GM23248 (cell line): Measurements from ENCODE around the gene UFD1.

ENCODE experiments used
- EZH2 ChIP-seq: fragments of 200-600 bp; sonication (generic); IDR thresholded peaks from 2 replicates; pipeline ENCODE4 v1.6.1; 2018; ENCODE audit warnings: antibody characterized with exemption, mild to moderate bottlenecking; ENCODE audit not compliant: insufficient read depth, poor library complexity, severe bottlenecking
- EZH2phosphoT487 ChIP-seq: fragments of 200-600 bp; sonication (generic); IDR thresholded peaks from 2 replicates; pipeline ENCODE4 v1.6.1; 2018; ENCODE audit warnings: antibody characterized with exemption, moderate library complexity, mild to moderate bottlenecking, low read depth; ENCODE audit not compliant: insufficient read depth

DNA sequence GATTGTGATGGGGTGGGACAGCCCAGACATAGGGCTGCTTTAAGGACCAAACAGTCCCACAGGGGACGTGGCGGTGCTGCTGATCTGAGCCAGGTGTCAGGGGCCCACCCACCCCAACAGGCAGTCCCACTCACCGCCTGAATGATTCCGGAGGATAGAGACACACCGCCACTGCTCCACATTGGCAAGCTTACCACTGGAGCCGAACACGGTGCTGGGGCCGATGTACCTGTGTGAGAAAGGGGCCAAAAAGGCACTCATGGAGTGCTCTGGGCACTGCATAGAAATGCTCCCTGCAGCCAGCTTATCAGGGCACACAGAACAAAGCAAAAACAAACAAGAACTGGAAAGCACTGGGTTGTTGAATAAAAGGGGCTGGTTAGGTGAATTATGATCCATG lies 73.3 kb downstream of the UFD1 start:
- TF ChIP-seq EZH2 (no peak), EZH2phosphoT487 (no peak)
